ENCODE results near the gene ANKH.

- TF ChIP-seq CTCF (IDR thresholded peaks at IDR 0.05 in 8 of 11, conservative IDR thresholded peaks at IDR 0.05 in 3 of 11) (no peak), POLR2A (IDR thresholded peaks at IDR 0.05) (no peak), POLR2AphosphoS5 (IDR thresholded peaks at IDR 0.05) (no peak)
These were observed 60.5 kb downstream of the ANKH start for GRCh38 chr5:14810928-14811572.
